HepG2 (cell line): ENCODE measurements around the gene TWNK. TPM values are rescaled to one million over a fixed set of nuclear protein-coding genes. Genes with fewer than 3 reads are reported as not detected.

Experiments used
- CHD2 ChIP-seq: IDR thresholded peaks from 2 replicates; pipeline ENCODE4 v1.6.1; 2011; ENCODE audit warnings: low read depth, low read length, improper control_type of control experiment
- FOXA1 ChIP-seq, 2 experiments: fragments of 450-650 bp in 1 of 2; sonication (generic) in 1 of 2; formaldehyde crosslinking in 1 of 2; IDR thresholded peaks; 2 replicates each; pipeline versions ENCODE4 v1.4.0 to v1.6.1; 2016 to 2020; ENCODE audit warnings: missing genetic modification reagents in 1 of 2
- GLMP ChIP-seq: sonication (generic); formaldehyde crosslinking; IDR thresholded peaks from 2 replicates; pipeline ENCODE4 v1.9.0; 2021; ENCODE audit warnings: missing genetic modification reagents, mild to moderate bottlenecking, borderline replicate concordance
- HDAC1 ChIP-seq: sonication (generic); formaldehyde crosslinking; IDR thresholded peaks from 2 replicates; pipeline ENCODE4 v1.5.1; 2020; ENCODE audit warnings: mild to moderate bottlenecking, missing genetic modification reagents
- JUND ChIP-seq: sonication (generic); formaldehyde crosslinking; IDR thresholded peaks from 2 replicates; pipeline ENCODE4 v1.8.0; 2022; ENCODE audit warnings: mild to moderate bottlenecking, missing genetic modification reagents
- KDM2A ChIP-seq: sonication (generic); formaldehyde crosslinking; IDR thresholded peaks from 2 replicates; pipeline ENCODE4 v1.4.0; 2020; ENCODE audit warnings: low read depth, missing genetic modification reagents, borderline replicate concordance
- KDM6A ChIP-seq: IDR thresholded peaks from 2 replicates; pipeline ENCODE4 v1.6.1; 2016; ENCODE audit warnings: low read depth
- PAX8 ChIP-seq: sonication (generic); formaldehyde crosslinking; IDR thresholded peaks from 2 replicates; pipeline ENCODE4 v1.8.0; 2022; ENCODE audit warnings: mild to moderate bottlenecking, missing genetic modification reagents, borderline replicate concordance
- PHF20 ChIP-seq: sonication (generic); formaldehyde crosslinking; IDR thresholded peaks from 2 replicates; pipeline ENCODE4 v1.5.0; 2020; ENCODE audit warnings: mild to moderate bottlenecking, missing genetic modification reagents
- SKIL ChIP-seq: sonication (generic); formaldehyde crosslinking; IDR thresholded peaks from 2 replicates; pipeline ENCODE4 v1.8.0; 2022; ENCODE audit warnings: missing genetic modification reagents, mild to moderate bottlenecking, moderate library complexity, borderline replicate concordance
- SMAD1 ChIP-seq: sonication (generic); formaldehyde crosslinking; IDR thresholded peaks from 2 replicates; pipeline ENCODE4 v1.4.0; 2020; ENCODE audit warnings: missing genetic modification reagents, low read depth, mild to moderate bottlenecking, borderline replicate concordance
- SMAD9 ChIP-seq: sonication (generic); formaldehyde crosslinking; IDR thresholded peaks from 2 replicates; pipeline ENCODE4 v1.5.1; 2020; ENCODE audit warnings: mild to moderate bottlenecking, missing genetic modification reagents
- SNAI1 ChIP-seq: sonication (generic); formaldehyde crosslinking; IDR thresholded peaks from 2 replicates; pipeline ENCODE4 v1.5.0; 2020; ENCODE audit warnings: mild to moderate bottlenecking, missing genetic modification reagents, borderline replicate concordance
- SPEN ChIP-seq: sonication (generic); formaldehyde crosslinking; IDR thresholded peaks from 2 replicates; pipeline ENCODE4 v1.5.1; 2020; ENCODE audit warnings: low read depth, mild to moderate bottlenecking, missing genetic modification reagents
- TARDBP ChIP-seq: sonication (generic); formaldehyde crosslinking; IDR thresholded peaks from 2 replicates; pipeline ENCODE4 v1.8.0; 2022; ENCODE audit warnings: mild to moderate bottlenecking, missing genetic modification reagents
- TBP ChIP-seq: sonication (generic); formaldehyde crosslinking; IDR thresholded peaks from 2 replicates; pipeline ENCODE4 v1.5.0; 2020; ENCODE audit warnings: missing genetic modification reagents
- TFDP1 ChIP-seq: IDR thresholded peaks from 2 replicates; pipeline ENCODE4 v1.6.1; 2016; ENCODE audit warnings: missing compliant biosample characterization, missing genetic modification reagents, borderline replicate concordance
- TIGD3 ChIP-seq: sonication (generic); formaldehyde crosslinking; IDR thresholded peaks from 2 replicates; pipeline ENCODE4 v1.5.1; 2020; ENCODE audit warnings: mild to moderate bottlenecking, missing genetic modification reagents, borderline replicate concordance
- ZNF274 ChIP-seq: sonication (generic); formaldehyde crosslinking; IDR thresholded peaks from 2 replicates; pipeline ENCODE4 v1.5.1; 2020; ENCODE audit warnings: mild to moderate bottlenecking, missing genetic modification reagents
- ZNF326 ChIP-seq: sonication (generic); formaldehyde crosslinking; IDR thresholded peaks from 2 replicates; pipeline ENCODE4 v1.4.0; 2020; ENCODE audit warnings: missing genetic modification reagents, borderline replicate concordance
- ZNF432 ChIP-seq: sonication (generic); formaldehyde crosslinking; IDR thresholded peaks from 2 replicates; pipeline ENCODE4 v1.5.0; 2020; ENCODE audit warnings: missing genetic modification reagents, mild to moderate bottlenecking, borderline replicate concordance
- ZNF678 ChIP-seq: sonication (generic); formaldehyde crosslinking; IDR thresholded peaks from 2 replicates; pipeline ENCODE4 v1.4.0; 2020; ENCODE audit warnings: mild to moderate bottlenecking, missing genetic modification reagents
- ZNF737 ChIP-seq: sonication (generic); formaldehyde crosslinking; IDR thresholded peaks from 2 replicates; pipeline ENCODE4 v1.5.0; 2020; ENCODE audit warnings: missing genetic modification reagents, mild to moderate bottlenecking, borderline replicate concordance
- ZNF768 ChIP-seq: sonication (generic); formaldehyde crosslinking; IDR thresholded peaks from 2 replicates; pipeline ENCODE4 v1.4.0; 2020; ENCODE audit warnings: missing genetic modification reagents
- polyA plus RNA-seq, 8 experiments: library from polyadenylated mRNA; depleted of rRNA in 3 of 8; stranded (reverse) in 7 of 8; unstranded in 1 of 8; fragments of >200 nt; fragmentation: Illumina TruSeq in 4 of 8; extraction: Trizol in 4 of 8; gene quantifications; 2 replicates each; pipeline versions ENCODE4 v1.2.1 to v1.2.3, GENCODE V29; 2011 to 2016; ENCODE audit warnings: low read depth in 4 of 8, missing spikeins in 1 of 8, mixed read lengths in 1 of 8; ENCODE audit not compliant: insufficient read depth in 1 of 8
- total RNA-seq, 5 experiments: library from RNA; depleted of rRNA; stranded (reverse); fragments of >200 nt; fragmentation: Illumina TruSeq; extraction: Trizol; gene quantifications; 2 replicates each; pipeline ENCODE4 v1.2.3, GENCODE V29; 2016; ENCODE audit warnings: low read depth in 1 of 5

TWNK gene
- total and polyA plus RNA-seq, 2 of the 13 experiments (the other 11 are each of a cell fraction or from before 2014, with no cell fraction given): 10.7 to 16.5 TPM

- TF ChIP-seq SKIL (CRISPR knock-in tag) (peak; percentile 68; the same call in 1 of the 2 replicates), TIGD3 (CRISPR knock-in tag) (no peak), SMAD1 (CRISPR knock-in tag) (no peak), HDAC1 (CRISPR knock-in tag) (peak; percentile 44), ZNF768 (CRISPR knock-in tag) (peak; percentile 8; the same call in 1 of the 2 replicates), ZNF274 (CRISPR knock-in tag) (0 out of 2 replicates have a peak, but pooled peaks have one; percentile 57), ZNF432 (CRISPR knock-in tag) (no peak), ZNF326 (no peak), TFDP1 (0 out of 2 replicates have a peak, but pooled peaks have one; percentile 14), SPEN (CRISPR knock-in tag) (peak; percentile 39), SMAD9 (CRISPR knock-in tag) (0 out of 2 replicates have a peak, but pooled peaks have one; percentile 14), ZNF678 (CRISPR knock-in tag) (no peak), ZNF737 (CRISPR knock-in tag) (no peak), GLMP (CRISPR knock-in tag) (no peak), JUND (CRISPR knock-in tag) (peak; percentile 51; the same call in 1 of the 2 replicates), SNAI1 (no peak), TARDBP (CRISPR knock-in tag) (peak; percentile 8; the same call in 1 of the 2 replicates), FOXA1 (IDR thresholded peaks at IDR 0.05) (no peak), FOXA1 (CRISPR knock-in tag; IDR thresholded peaks at IDR 0.05) (peak; percentile 83), KDM6A (CRISPR knock-in tag) (no peak), CHD2 (no peak), KDM2A (no peak; the same call in 1 of the 2 replicates), PHF20 (0 out of 2 replicates have a peak, but pooled peaks have one; percentile 20), TBP (CRISPR knock-in tag) (no peak), PAX8 (CRISPR knock-in tag) (peak; percentile 8; the same call in 1 of the 2 replicates)
Observed at GRCh38 chr10:101031796-101032636, 44.7 kb downstream of the TWNK start (continued).
